ENCODE data around the gene RPRD1B. TPM values are rescaled to one million over a fixed set of nuclear protein-coding genes. Genes with fewer than 3 reads are reported as not detected.

Gene RPRD1B
- polyA plus RNA-seq, 6 donors from 2014 or later, result 2.8 to 4.4 (median 4.2) TPM; not detected in 1

DNA sequence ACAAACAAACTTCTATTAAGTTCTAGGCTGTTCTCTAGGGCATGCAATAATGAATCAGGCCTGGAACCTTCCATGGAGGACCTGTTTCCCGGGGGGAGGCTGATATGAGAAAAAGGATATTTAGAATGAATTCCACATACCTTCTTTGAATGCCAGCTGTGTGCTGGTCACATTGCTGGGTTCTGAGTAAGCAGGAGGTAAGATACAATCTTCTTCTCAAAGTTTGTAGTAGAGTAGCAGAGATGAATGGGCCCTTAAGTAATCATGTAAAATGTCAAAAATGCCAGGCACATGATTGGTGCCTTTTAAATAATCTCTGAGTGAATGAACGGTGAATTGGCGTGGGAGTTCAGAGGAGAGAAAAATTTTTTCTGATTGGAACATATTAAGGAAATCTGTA, 84.1 kb downstream of the RPRD1B start:
- Mint-ChIP-seq H3K27ac (peak overlapping the region in 1 of 6 donors; percentile 77), H3K9me3 (no peaks in the 10 kb centered on the region), H3K4me3 (no peak overlapping the region), H3K27me3 (no peaks in the 10 kb centered on the region), H3K36me3 (no peaks in the 10 kb centered on the region), H3K4me1 (peaks cover 0 to 4% (median 0%) of the 10 kb centered on the region in 3 donors)
- DNase-seq, result no peak
- no peak for ATAC-seq (ENCODE audit: low read depth in 2 of 2)

DNA sequence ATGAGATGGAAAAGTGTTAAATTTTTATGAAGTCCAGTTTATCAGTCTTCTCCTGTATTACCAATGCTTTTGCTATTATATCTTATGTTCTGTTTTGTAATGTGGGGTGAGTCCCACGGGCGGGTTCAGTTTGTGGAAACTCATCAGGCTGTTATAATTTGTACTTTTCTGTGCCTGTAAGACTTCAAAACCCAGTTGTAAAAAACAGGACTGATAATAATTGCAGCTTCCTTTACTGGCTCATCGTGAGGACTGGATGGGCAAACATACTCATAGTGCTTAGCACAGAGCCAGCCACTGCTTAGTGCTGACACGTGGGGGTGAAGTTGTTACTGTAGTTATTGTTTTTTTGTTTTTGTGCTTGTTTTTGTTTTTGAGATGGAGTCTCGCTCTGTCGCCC, 85.9 kb downstream of the RPRD1B start:
- H3K9me3 Mint-ChIP-seq, result no peaks in the 10 kb centered on the region
- H3K36me3 Mint-ChIP-seq, result no peaks in the 10 kb centered on the region
- no peak overlapping the region for H3K4me3 Mint-ChIP-seq
- ATAC-seq (ENCODE audit: low read depth in 2 of 2) (no peak), DNase-seq (no peak)
- no peaks in the 10 kb centered on the region for H3K27me3 Mint-ChIP-seq
- H3K4me1 Mint-ChIP-seq, result peaks cover 0 to 4% (median 0%) of the 10 kb centered on the region in 3 donors
- H3K27ac Mint-ChIP-seq, result no peak overlapping the region

DNA sequence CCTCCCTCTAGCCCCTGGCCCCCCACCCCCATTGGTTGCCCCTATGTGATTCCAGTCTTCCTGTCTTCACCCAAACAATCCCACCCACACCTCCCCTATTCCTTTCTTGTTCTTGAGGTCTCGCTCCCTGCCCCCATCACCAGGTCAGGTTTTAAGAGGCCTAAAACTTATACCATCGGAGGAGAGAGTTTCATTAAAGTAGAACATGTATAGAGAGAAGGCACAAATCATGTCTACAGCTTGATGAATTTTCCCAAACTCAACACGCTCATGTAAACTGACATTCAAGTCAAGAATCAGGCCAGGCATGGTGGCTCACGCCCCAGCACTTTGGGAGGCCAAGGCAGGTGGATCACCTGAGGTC, 87.1 kb downstream of the RPRD1B start:
- peak overlapping the region in 2 of 6 donors; percentile 38 to 44 for H3K27ac Mint-ChIP-seq
- H3K27me3 Mint-ChIP-seq, result no peaks in the 10 kb centered on the region
- no peak for DNase-seq
- no peaks in the 10 kb centered on the region for H3K9me3 Mint-ChIP-seq
- no peak overlapping the region for H3K4me3 Mint-ChIP-seq
- ATAC-seq (ENCODE audit: low read depth in 2 of 2), result no peak
- no peaks in the 10 kb centered on the region for H3K36me3 Mint-ChIP-seq
- H3K4me1 Mint-ChIP-seq, result no peaks in the 10 kb centered on the region

DNA sequence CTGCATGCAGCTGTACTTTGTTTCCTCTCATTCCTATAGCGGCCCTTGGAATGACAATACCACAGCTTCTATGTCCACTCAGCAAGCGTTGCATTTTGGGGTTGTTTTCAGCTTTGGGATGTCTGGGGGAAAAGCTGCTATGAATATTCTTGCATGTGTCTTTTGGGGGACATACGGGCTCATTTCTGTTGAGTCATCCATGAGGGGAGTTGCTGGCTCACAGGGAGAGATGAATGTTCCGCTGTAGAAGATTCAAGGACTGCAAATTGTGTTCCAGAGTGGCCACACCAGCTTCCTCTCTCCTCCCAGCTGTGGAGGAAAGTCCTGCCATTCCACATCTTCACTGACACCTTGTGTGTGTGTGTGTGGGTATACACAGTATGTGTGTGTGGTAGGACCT, 88.2 kb downstream of the RPRD1B start:
- H3K36me3 Mint-ChIP-seq, result no peaks in the 10 kb centered on the region
- no peaks in the 10 kb centered on the region for H3K27me3 Mint-ChIP-seq
- DNase-seq (no peak), ATAC-seq (ENCODE audit: low read depth in 2 of 2) (no peak)
- H3K4me1 Mint-ChIP-seq, result no peaks in the 10 kb centered on the region
- no peak overlapping the region for H3K27ac Mint-ChIP-seq
- no peak overlapping the region for H3K4me3 Mint-ChIP-seq
- H3K9me3 Mint-ChIP-seq, result no peaks in the 10 kb centered on the region

DNA sequence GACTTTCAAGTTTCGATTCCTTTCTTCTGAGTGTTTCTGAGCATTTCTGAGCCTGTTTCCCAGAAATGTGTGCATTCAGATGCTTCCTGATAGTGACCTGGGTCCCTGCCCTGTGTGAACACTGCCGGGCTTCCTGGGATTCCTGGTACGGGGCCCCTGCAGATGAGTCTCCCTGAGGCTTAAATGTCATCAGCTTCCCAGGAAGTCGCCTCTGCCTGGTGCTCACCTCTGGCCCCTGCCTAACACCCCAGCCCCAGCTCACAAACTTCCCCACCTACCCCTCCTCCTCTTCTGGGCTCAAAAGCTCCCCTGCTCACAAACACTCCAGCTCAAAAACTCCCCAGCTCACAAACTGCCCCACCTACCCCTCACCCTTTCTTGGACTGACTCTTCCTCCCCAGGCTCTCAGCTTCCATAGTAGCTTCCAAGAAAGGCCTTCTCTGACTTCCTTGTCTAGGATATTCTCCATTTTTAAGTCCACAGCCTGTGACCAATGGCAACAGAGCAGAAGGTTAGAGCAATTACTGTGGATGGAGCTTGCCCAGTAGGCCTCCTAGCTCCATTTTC, 89.6 kb downstream of the RPRD1B start:
- ATAC-seq (ENCODE audit: low read depth in 2 of 2) (no peak), DNase-seq (no peak)
- Mint-ChIP-seq H3K4me3 (no peak overlapping the region), H3K4me1 (no peaks in the 10 kb centered on the region), H3K36me3 (no peaks in the 10 kb centered on the region), H3K27me3 (no peaks in the 10 kb centered on the region), H3K27ac (no peak overlapping the region), H3K9me3 (no peaks in the 10 kb centered on the region)

DNA sequence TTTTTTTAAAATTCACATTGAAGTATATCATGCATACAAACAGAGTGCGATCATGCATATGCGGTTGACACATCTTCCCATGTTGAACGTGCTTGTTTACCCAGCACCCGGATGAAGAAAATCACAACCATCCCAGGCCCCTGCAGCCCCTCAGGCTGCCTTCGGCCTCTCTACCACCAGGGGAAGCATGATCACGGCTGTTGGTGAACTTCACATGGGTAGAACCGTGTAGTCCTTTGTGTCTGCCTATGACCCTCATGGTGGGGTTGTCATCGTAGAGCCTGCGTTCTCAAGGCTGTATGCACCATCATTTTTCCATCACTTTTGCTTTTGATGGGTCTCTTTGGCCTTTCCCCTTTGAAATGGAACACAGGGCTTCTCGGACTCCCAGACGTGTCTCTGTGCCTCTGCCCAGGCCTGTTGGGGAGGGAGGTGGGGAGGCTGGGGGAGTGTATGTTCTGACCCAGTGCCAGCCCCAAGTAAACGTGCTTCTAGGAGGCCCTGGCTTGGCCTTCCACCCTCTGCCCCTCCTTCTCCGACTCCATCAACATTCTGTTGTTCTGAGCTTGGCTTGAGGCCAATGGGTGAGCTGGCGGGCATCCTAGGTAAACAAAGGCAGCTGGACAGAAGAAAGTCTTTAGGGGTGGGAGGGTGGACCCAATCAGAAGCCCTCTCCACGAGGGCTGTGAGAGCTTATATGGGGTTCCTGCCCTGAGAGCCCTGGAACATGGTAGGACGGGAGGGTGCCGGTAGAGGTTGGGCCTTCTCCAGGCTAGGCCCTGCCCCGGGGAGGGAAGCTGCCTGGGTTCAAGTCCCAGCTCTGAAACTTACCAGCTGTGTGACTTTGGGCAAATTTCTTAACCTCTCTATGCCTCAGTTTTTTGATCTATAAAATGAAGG, 91.9 kb downstream of the RPRD1B start:
- H3K4me3 Mint-ChIP-seq, result no peak overlapping the region

DNA sequence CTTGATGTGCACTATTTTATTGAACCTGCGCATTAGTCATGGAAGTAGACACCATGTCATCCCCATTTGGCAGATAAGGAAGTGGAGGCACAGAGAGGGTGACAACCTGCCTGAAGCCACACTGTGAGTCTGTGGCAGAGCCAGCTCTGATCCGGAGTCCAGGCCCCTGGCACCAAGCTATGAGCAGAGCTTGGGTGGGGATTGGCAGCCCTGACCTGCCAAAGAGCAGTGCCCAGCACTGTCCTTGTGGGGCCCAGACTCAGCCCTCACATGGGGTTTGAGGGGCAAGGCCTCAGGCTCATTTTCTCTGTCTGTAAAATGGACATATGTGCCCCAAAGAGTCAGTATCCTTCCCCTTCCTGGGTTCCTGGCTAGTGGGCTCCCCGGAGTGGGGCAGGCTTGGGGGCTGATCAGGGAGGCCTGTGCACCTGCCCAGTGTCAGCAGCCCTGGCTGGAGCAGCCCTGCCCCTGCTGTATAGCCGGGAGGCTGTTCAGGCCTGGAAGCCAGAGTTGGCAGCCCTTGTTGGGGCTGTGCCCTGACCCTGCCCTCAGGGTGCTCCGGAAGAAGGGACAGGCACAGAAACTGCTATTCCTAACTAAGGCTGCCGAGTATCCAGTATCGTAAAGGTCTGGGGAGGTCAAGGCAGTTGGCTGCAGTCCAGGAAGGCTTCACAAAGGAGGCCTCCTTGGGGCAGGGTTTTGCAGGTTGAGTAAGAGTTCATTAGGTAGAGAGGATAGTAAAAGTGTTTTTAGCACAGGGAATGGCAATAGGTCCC, 92.8 kb downstream of the RPRD1B start:
- no peaks in the 10 kb centered on the region for H3K4me1 Mint-ChIP-seq
- peaks cover 0 to 5% (median 4%) of the 10 kb centered on the region in 3 donors for H3K27me3 Mint-ChIP-seq
- ATAC-seq (ENCODE audit: low read depth in 2 of 2) (no peak), DNase-seq (no peak)
- H3K4me3 Mint-ChIP-seq, result no peak overlapping the region
- H3K9me3 Mint-ChIP-seq, result no peaks in the 10 kb centered on the region
- H3K27ac Mint-ChIP-seq, result no peak overlapping the region
- H3K36me3 Mint-ChIP-seq, result no peaks in the 10 kb centered on the region

More for the DNA sequence above, 91.9 kb downstream of the RPRD1B start:
- Mint-ChIP-seq H3K27ac (no peak overlapping the region), H3K9me3 (no peaks in the 10 kb centered on the region), H3K36me3 (no peaks in the 10 kb centered on the region), H3K4me1 (no peaks in the 10 kb centered on the region), H3K27me3 (peaks cover 0 to 2% (median 0%) of the 10 kb centered on the region in 3 donors)
- DNase-seq (no peak), ATAC-seq (ENCODE audit: low read depth in 2 of 2) (no peak)

DNA sequence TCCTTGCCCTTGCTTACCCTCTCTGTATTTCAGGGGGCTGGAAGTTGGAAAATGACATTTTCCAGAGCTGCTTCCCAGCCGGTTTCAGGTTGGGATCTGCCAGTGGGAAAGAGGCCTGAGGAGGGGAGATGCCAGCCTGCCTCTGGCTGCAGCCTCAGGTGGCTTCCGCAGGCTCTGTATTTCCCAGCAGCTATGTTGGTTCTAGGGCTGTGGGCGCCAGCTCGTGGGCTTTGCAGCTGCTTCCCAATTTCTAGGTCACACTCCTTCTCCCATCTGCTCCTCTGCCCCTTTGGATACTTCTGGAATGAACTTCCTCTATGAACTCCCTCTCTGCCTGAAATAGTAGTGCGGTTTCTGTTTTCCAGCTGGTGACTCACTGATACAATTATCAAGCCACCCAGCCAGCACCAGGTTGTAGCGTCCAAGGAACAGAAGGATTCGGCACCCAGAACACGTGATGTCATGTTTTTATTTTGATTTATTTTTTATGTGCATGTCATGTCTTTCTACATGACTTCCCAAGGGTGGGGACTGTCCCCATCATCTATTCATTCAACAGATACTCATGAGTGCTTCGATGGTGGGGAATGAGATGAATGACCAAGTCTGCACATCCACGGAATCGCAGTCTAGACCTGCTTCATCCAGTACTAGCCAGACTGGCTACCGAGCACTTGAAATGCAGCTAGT, 93.5 kb downstream of the RPRD1B start:
- Mint-ChIP-seq H3K9me3 (no peaks in the 10 kb centered on the region), H3K4me3 (no peak overlapping the region)

DNA sequence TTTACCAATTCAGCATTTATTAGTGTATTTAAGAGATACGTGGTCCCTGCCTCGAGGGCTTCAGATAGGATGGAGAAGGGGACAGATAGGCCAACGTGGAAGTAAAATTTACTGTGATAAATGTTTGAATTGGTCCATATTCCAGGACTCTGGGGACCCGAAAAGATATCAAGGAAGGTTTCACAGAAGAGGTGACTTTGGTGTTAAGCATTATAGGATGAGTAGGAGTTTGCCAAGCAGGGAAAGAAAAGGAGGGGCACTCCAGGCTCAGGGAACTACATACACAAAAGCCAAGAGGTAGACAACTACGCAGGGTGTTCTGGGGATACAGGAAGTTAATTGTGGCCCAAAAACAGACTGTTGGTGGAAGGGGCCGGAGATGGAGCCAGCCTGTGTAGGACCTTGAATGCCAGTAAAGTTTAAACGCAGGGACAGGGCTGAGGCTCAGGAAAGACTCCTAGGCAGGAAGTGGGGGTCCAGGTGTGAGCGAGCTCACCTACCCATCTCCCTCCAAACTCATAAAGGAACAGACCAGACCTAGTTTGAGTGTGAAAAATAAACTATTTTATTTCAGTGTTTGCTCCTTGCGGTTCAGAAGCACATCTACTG, 94.5 kb downstream of the RPRD1B start:
- H3K9me3 Mint-ChIP-seq, result no peaks in the 10 kb centered on the region
- H3K27ac Mint-ChIP-seq, result peak overlapping the region in 1 of 6 donors; percentile 0

More for the DNA sequence above, 93.5 kb downstream of the RPRD1B start:
- Mint-ChIP-seq H3K36me3 (no peaks in the 10 kb centered on the region), H3K4me1 (no peaks in the 10 kb centered on the region), H3K27ac (no peak overlapping the region), H3K27me3 (peaks cover 0 to 5% (median 4%) of the 10 kb centered on the region in 3 donors)
- ATAC-seq (ENCODE audit: low read depth in 2 of 2) (no peak), DNase-seq (no peak)

DNA sequence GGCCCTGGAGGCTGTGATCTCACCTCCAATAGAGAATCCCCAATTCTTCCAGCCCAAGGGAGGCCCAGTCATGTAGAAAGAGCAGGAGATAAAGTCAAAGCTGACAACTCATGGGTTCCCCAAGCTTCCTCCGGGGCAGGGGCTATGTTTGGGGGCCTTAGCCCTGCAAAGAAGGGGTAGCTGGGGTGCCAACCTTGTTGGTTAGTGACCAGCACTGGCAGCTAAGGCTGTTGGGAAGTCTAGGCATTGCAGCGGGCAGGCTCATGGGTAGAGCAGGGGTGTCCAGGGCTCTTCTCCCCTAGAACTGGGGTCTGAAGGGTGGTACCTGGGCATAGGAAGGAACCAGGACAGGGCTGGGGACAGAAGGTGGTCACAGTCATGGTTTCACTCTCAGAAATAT, 95.1 kb downstream of the RPRD1B start:
- no peak overlapping the region for H3K4me3 Mint-ChIP-seq
- no peaks in the 10 kb centered on the region for H3K36me3 Mint-ChIP-seq
- no peak overlapping the region for H3K27ac Mint-ChIP-seq
- H3K27me3 Mint-ChIP-seq, result peaks cover 0 to 5% (median 4%) of the 10 kb centered on the region in 3 donors
- no peaks in the 10 kb centered on the region for H3K4me1 Mint-ChIP-seq
- H3K9me3 Mint-ChIP-seq, result no peaks in the 10 kb centered on the region
- ATAC-seq (ENCODE audit: low read depth in 2 of 2) (no peak), DNase-seq (no peak)

More for the DNA sequence above, 94.5 kb downstream of the RPRD1B start:
- Mint-ChIP-seq H3K36me3 (no peaks in the 10 kb centered on the region), H3K27me3 (peaks cover 0 to 5% (median 4%) of the 10 kb centered on the region in 3 donors), H3K4me1 (no peaks in the 10 kb centered on the region), H3K4me3 (no peak overlapping the region)
- no peak for DNase-seq
- no peak for ATAC-seq (ENCODE audit: low read depth in 2 of 2)

DNA sequence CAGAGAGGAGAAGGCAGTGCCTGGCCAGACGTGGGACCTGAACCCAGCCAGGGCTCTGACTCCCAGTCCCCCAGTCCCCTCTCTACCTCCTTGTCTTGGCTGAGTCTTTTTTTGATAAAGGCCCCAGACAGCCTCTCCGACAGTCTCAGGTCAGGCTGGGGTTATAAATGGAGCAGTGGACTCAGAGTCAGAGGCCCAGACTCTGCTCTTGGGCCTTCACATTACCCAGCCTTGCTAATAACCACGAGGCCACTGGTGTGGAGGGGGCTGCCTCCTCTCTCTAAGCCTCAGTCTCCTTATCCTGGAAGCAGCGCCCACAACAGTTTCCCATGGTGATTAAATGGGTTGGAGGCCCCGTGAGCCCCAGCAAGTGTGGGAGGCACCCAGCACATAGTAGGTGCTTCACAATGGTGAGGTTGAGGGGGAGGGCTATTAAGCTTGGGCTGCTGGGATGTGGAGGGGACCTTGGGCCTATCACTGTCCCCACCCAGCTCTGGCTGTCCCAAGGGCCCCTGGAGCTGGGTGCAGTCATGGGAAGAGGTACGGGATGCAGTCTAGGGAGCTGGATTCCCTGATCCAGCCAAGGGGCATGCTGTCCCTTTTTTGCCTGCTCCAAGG, 95.8 kb downstream of the RPRD1B start:
- no peak overlapping the region for H3K27ac Mint-ChIP-seq
- H3K36me3 Mint-ChIP-seq, result no peaks in the 10 kb centered on the region
- ATAC-seq (ENCODE audit: low read depth in 2 of 2) (no peak), DNase-seq (no peak)
- no peaks in the 10 kb centered on the region for H3K9me3 Mint-ChIP-seq
- H3K4me3 Mint-ChIP-seq, result no peak overlapping the region
- no peaks in the 10 kb centered on the region for H3K4me1 Mint-ChIP-seq
- H3K27me3 Mint-ChIP-seq, result peaks cover 0 to 5% (median 5%) of the 10 kb centered on the region in 3 donors

DNA sequence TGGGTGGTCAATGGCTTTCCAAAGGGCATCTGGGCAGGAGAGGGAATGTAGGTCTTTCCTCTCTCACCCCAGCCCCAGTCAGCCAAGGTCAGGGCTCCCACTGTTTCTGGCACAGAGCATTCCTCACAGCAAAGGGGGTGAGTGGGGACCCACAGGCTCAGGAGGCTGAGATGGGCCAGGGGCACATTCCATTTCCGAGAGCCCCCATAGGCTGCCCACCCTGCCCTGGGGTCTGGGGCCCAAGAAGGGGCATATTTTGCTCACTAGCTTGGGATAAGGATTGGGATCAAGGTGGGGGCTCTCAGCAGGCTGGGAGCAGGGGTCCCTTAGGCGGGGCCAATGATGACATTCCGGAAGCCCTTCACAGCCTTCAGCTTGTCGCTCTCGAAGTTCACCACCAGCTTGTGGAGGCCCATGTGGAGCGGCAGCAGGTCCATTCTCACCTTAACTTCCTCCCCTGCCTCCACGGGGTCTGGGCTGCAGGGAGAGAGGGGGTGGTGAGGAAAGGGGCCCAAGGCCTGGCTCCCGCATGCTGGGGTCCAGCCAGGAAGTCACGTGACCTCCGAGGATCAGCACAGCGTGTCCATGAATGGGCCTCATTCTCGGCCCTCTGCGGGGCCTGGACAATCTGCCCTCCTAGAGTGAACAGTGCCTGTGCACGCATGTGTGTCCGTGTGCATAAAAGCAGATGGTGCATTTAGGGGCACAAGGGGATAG, 96.5 kb downstream of the RPRD1B start:
- Mint-ChIP-seq H3K4me3 (no peak overlapping the region), H3K36me3 (no peaks in the 10 kb centered on the region), H3K4me1 (no peaks in the 10 kb centered on the region), H3K27ac (no peak overlapping the region), H3K9me3 (no peaks in the 10 kb centered on the region), H3K27me3 (peaks cover 0 to 7% (median 5%) of the 10 kb centered on the region in 3 donors)
- ATAC-seq (ENCODE audit: low read depth in 2 of 2), result no peak
- no peak for DNase-seq
